ENCODE measurements around the gene ADAMTS17.

The ADAMTS17 gene

GRCh38 chr15:100192097-100193080 lies 149.4 kb downstream of the ADAMTS17 start:
- H3K4me3 ChIP-seq (replicated peaks; ENCODE audit: low read depth, low read length) = no peak overlapping the region
- no peak for TF ChIP-seq CTCF (IDR thresholded peaks at IDR 0.05; ENCODE audit: low read length, missing control alignments)
- no peak for DNase-seq (ENCODE audit: low read depth)

GRCh38 chr15:100191161-100191560 lies 150.6 kb downstream of the ADAMTS17 start:
- no peak for TF ChIP-seq CTCF (IDR thresholded peaks at IDR 0.05; ENCODE audit: low read length, missing control alignments)
- no peak for DNase-seq (ENCODE audit: low read depth)

GRCh38 chr15:100190675-100191074 lies 151.1 kb downstream of the ADAMTS17 start:
- no peak overlapping the region for H3K4me3 ChIP-seq (replicated peaks; ENCODE audit: low read depth, low read length)
- DNase-seq (ENCODE audit: low read depth) = no peak
- no peak for TF ChIP-seq CTCF (IDR thresholded peaks at IDR 0.05; ENCODE audit: low read length, missing control alignments)

More at GRCh38 chr15:100191161-100191560, 150.6 kb downstream of the ADAMTS17 start:
- H3K4me3 ChIP-seq (replicated peaks; ENCODE audit: low read depth, low read length) = no peak overlapping the region

- H3K4me3 ChIP-seq (replicated peaks; ENCODE audit: low read depth, low read length) = no peak overlapping the region
- no peak for TF ChIP-seq CTCF (IDR thresholded peaks at IDR 0.05; ENCODE audit: low read length, missing control alignments)
- DNase-seq (ENCODE audit: low read depth) = no peak
Observed at GRCh38 chr15:100189849-100190248, 151.9 kb downstream of the ADAMTS17 start.

- no peak for TF ChIP-seq CTCF (IDR thresholded peaks at IDR 0.05; ENCODE audit: low read length, missing control alignments)
- H3K4me3 ChIP-seq (replicated peaks; ENCODE audit: low read depth, low read length) = no peak overlapping the region
- no peak for DNase-seq (ENCODE audit: low read depth)
Observed at GRCh38 chr15:100189319-100189718, 152.5 kb downstream of the ADAMTS17 start.

GRCh38 chr15:100187677-100188076 lies 154.1 kb downstream of the ADAMTS17 start:
- TF ChIP-seq CTCF (IDR thresholded peaks at IDR 0.05; ENCODE audit: low read length, missing control alignments) = no peak
- no peak overlapping the region for H3K4me3 ChIP-seq (replicated peaks; ENCODE audit: low read depth, low read length)
- DNase-seq (ENCODE audit: low read depth) = no peak
